HEK293 (cell line): ENCODE measurements around the gene CD40.

Source experiments
- KLF16 ChIP-seq: fragments of 450-650 bp; formaldehyde crosslinking; IDR thresholded peaks from 2 replicates; pipeline ENCODE4 v1.5.1; 2017; ENCODE audit warnings: missing biosample characterization, missing genetic modification characterization
- SETDB1 ChIP-seq: IDR thresholded peaks from one replicate; pipeline ENCODE4 v1.6.1; 2017; ENCODE audit warnings: mild to moderate bottlenecking, low read length, moderate library complexity, mixed read lengths; ENCODE audit not compliant: insufficient read length
- TCF7L2 ChIP-seq: IDR thresholded peaks from 2 replicates; pipeline ENCODE4 v1.6.1; 2011; ENCODE audit warnings: low read depth, mild to moderate bottlenecking, inconsistent platforms, low read length, moderate library complexity, borderline replicate concordance
- TRIM28 ChIP-seq: IDR thresholded peaks from 2 replicates; pipeline ENCODE4 v1.6.1; 2011; ENCODE audit warnings: low read length, control low read depth, borderline replicate concordance
- ZBTB20 ChIP-seq: fragments of 450-650 bp; formaldehyde crosslinking; IDR thresholded peaks from 2 replicates; pipeline ENCODE4 v1.5.1; 2016; ENCODE audit warnings: missing biosample characterization, missing genetic modification characterization
- ZBTB7A ChIP-seq: fragments of 450-650 bp; formaldehyde crosslinking; IDR thresholded peaks from 2 replicates; pipeline ENCODE4 v1.5.1; 2016; ENCODE audit warnings: low read depth, missing biosample characterization, missing genetic modification characterization
- ZFP3 ChIP-seq: fragments of 450-650 bp; formaldehyde crosslinking; IDR thresholded peaks from 2 replicates; pipeline ENCODE4 v1.5.1; 2016; ENCODE audit warnings: low read depth, missing biosample characterization, missing genetic modification characterization
- ZNF155 ChIP-seq: fragments of 450-650 bp; formaldehyde crosslinking; IDR thresholded peaks from 2 replicates; pipeline ENCODE4 v1.5.1; 2016; ENCODE audit warnings: missing biosample characterization, missing genetic modification characterization
- ZNF174 ChIP-seq: fragments of 450-650 bp; formaldehyde crosslinking; IDR thresholded peaks from 2 replicates; pipeline ENCODE4 v1.5.0; 2017; ENCODE audit warnings: missing biosample characterization, mild to moderate bottlenecking, missing genetic modification characterization
- ZNF214 ChIP-seq: fragments of 450-650 bp; formaldehyde crosslinking; IDR thresholded peaks from 2 replicates; pipeline ENCODE4 v1.5.1; 2017; ENCODE audit warnings: missing biosample characterization, mild to moderate bottlenecking, missing genetic modification characterization, borderline replicate concordance
- ZNF223 ChIP-seq: fragments of 450-650 bp; formaldehyde crosslinking; IDR thresholded peaks from 2 replicates; pipeline ENCODE4 v1.5.1; 2016; ENCODE audit warnings: missing biosample characterization, missing genetic modification characterization
- ZNF292 ChIP-seq: fragments of 450-650 bp; formaldehyde crosslinking; IDR thresholded peaks from 2 replicates; pipeline ENCODE4 v1.5.1; 2016; ENCODE audit warnings: low read depth, missing biosample characterization, missing genetic modification characterization, borderline replicate concordance
- ZNF324 ChIP-seq: fragments of 450-650 bp; formaldehyde crosslinking; IDR thresholded peaks from 2 replicates; pipeline ENCODE4 v1.5.1; 2016; ENCODE audit warnings: missing biosample characterization, missing genetic modification characterization
- ZNF350 ChIP-seq: fragments of 450-650 bp; formaldehyde crosslinking; IDR thresholded peaks from 2 replicates; pipeline ENCODE4 v1.5.0; 2017; ENCODE audit warnings: missing biosample characterization, mild to moderate bottlenecking, missing genetic modification characterization
- ZNF37A ChIP-seq: fragments of 450-650 bp; IDR thresholded peaks from 2 replicates; pipeline ENCODE4 v1.5.1; 2018; ENCODE audit warnings: missing biosample characterization, missing genetic modification characterization
- ZNF391 ChIP-seq: fragments of 450-650 bp; formaldehyde crosslinking; IDR thresholded peaks from 2 replicates; pipeline ENCODE4 v1.5.1; 2016; ENCODE audit warnings: low read depth, missing biosample characterization, missing genetic modification characterization, borderline replicate concordance
- ZNF544 ChIP-seq: fragments of 450-650 bp; formaldehyde crosslinking; IDR thresholded peaks from 2 replicates; pipeline ENCODE4 v1.5.0; 2017; ENCODE audit warnings: missing biosample characterization, missing genetic modification characterization
- ZNF555 ChIP-seq: fragments of 450-650 bp; formaldehyde crosslinking; conservative IDR thresholded peaks from 2 replicates; pipeline ENCODE4 v1.5.1; 2017; ENCODE audit warnings: missing biosample characterization, mild to moderate bottlenecking, missing genetic modification characterization, inconsistent platforms
- ZNF558 ChIP-seq: fragments of 450-650 bp; formaldehyde crosslinking; IDR thresholded peaks from 2 replicates; pipeline ENCODE4 v1.5.1; 2016; ENCODE audit warnings: missing biosample characterization, missing genetic modification characterization
- ZNF571 ChIP-seq: fragments of 450-650 bp; formaldehyde crosslinking; IDR thresholded peaks from 2 replicates; pipeline ENCODE4 v1.5.0; 2017; ENCODE audit warnings: missing biosample characterization, missing genetic modification characterization
- ZNF610 ChIP-seq: fragments of 450-650 bp; formaldehyde crosslinking; IDR thresholded peaks from 2 replicates; pipeline ENCODE4 v1.5.1; 2016; ENCODE audit warnings: missing biosample characterization, missing genetic modification characterization, borderline replicate concordance
- ZNF623 ChIP-seq: fragments of 450-650 bp; formaldehyde crosslinking; IDR thresholded peaks from 2 replicates; pipeline ENCODE4 v1.5.1; 2016; ENCODE audit warnings: missing biosample characterization, missing genetic modification characterization
- ZNF707 ChIP-seq: fragments of 450-650 bp; formaldehyde crosslinking; IDR thresholded peaks from 2 replicates; pipeline ENCODE4 v1.5.1; 2016; ENCODE audit warnings: missing biosample characterization, missing genetic modification characterization
- ZNF837 ChIP-seq: fragments of 450-650 bp; formaldehyde crosslinking; IDR thresholded peaks from 2 replicates; pipeline ENCODE4 v1.5.1; 2016; ENCODE audit warnings: missing biosample characterization, missing genetic modification characterization
- ZNF843 ChIP-seq: fragments of 450-650 bp; formaldehyde crosslinking; IDR thresholded peaks from 2 replicates; pipeline ENCODE4 v1.5.1; 2016; ENCODE audit warnings: missing biosample characterization, missing genetic modification characterization
- TF ChIP-seq, protein P1 (sequence below): fragments of 450-650 bp; formaldehyde crosslinking; IDR thresholded peaks from 2 replicates; pipeline ENCODE4 v1.5.0; 2017; ENCODE audit warnings: missing biosample characterization, missing genetic modification characterization, borderline replicate concordance
- TF ChIP-seq, protein P2 (sequence below): fragments of 450-650 bp; formaldehyde crosslinking; IDR thresholded peaks from 2 replicates; pipeline ENCODE4 v1.5.1; 2016; ENCODE audit warnings: missing biosample characterization, missing genetic modification characterization
- TF ChIP-seq, protein P3 (sequence below): fragments of 450-650 bp; formaldehyde crosslinking; conservative IDR thresholded peaks from 2 replicates; pipeline ENCODE4 v1.5.1; 2016; ENCODE audit warnings: low read depth, missing biosample characterization, missing genetic modification characterization
- TF ChIP-seq, protein P4 (sequence below): fragments of 450-650 bp; formaldehyde crosslinking; optimal IDR thresholded peaks from 2 replicates; pipeline ENCODE3; 2016; ENCODE audit warnings: missing biosample characterization, mild to moderate bottlenecking, missing genetic modification characterization

CD40 gene

DNA sequence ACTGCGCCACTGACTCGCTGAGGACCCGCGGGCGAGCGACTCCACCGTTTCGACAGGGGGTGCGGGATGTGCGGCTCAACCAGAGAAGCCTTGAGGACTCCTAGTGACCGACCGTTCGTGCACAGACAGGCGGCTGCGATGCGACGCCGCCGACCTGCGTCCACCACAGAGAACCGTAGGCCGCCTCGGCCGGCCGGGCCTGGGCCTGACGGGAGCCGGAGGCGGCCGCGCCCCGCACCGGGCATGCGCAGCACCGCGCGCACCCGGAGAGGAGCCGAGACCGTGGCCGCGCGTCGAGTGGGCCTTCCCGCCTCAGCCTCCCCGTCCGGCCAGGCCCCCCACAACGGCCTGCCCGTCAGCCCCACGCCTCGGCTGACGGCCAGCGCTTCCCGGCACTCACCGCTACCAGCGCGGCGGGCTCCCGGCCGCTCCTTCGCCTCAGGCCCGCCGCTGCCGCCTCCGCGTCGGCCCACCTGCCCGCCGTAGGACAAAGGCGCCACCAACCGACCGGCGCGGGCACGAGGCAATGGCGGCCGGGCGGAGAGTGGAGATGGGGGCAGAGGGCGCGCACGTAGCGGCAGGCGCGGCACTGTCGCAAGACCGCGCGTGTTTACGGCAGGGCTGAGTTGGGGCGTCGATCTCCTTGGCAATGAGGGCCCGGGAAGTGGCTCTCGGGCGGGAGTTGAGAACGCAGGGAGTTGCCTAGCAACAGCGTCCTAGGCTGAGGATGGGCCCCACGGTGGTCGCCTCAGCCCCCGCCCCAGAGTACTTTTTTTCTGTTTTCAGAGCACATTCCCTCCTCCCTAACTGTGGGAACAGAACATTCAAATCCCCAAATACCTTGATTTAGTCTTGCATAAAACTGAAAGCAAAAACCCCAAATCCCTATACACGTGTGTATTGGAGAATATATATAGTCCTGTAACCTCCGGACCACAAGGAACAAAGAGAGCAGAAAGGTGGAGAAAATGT lies 28.4 kb upstream of the CD40 start, which contains the start of gene NCOA5 (continued):
- TF ChIP-seq ZBTB7A = no peak
- no peak for TF ChIP-seq ZNF837 (tag by site-specific recombination)
- TF ChIP-seq TRIM28 = no peak
- TF ChIP-seq ZNF37A = 0 out of 2 replicates have a peak, but pooled peaks have one; percentile 29
- TF ChIP-seq, protein P1, sequence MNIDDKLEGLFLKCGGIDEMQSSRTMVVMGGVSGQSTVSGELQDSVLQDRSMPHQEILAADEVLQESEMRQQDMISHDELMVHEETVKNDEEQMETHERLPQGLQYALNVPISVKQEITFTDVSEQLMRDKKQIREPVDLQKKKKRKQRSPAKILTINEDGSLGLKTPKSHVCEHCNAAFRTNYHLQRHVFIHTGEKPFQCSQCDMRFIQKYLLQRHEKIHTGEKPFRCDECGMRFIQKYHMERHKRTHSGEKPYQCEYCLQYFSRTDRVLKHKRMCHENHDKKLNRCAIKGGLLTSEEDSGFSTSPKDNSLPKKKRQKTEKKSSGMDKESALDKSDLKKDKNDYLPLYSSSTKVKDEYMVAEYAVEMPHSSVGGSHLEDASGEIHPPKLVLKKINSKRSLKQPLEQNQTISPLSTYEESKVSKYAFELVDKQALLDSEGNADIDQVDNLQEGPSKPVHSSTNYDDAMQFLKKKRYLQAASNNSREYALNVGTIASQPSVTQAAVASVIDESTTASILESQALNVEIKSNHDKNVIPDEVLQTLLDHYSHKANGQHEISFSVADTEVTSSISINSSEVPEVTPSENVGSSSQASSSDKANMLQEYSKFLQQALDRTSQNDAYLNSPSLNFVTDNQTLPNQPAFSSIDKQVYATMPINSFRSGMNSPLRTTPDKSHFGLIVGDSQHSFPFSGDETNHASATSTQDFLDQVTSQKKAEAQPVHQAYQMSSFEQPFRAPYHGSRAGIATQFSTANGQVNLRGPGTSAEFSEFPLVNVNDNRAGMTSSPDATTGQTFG (tag by site-specific recombination) = no peak
- no peak for TF ChIP-seq ZNF843 (tag by site-specific recombination)
- peak; percentile 62; the same call in 1 of the 2 replicates for TF ChIP-seq ZNF174 (tag by site-specific recombination)
- TF ChIP-seq ZNF558 (tag by site-specific recombination) = no peak
- no peak for TF ChIP-seq ZNF555
- TF ChIP-seq ZNF544 = no peak
- TF ChIP-seq, protein P2, sequence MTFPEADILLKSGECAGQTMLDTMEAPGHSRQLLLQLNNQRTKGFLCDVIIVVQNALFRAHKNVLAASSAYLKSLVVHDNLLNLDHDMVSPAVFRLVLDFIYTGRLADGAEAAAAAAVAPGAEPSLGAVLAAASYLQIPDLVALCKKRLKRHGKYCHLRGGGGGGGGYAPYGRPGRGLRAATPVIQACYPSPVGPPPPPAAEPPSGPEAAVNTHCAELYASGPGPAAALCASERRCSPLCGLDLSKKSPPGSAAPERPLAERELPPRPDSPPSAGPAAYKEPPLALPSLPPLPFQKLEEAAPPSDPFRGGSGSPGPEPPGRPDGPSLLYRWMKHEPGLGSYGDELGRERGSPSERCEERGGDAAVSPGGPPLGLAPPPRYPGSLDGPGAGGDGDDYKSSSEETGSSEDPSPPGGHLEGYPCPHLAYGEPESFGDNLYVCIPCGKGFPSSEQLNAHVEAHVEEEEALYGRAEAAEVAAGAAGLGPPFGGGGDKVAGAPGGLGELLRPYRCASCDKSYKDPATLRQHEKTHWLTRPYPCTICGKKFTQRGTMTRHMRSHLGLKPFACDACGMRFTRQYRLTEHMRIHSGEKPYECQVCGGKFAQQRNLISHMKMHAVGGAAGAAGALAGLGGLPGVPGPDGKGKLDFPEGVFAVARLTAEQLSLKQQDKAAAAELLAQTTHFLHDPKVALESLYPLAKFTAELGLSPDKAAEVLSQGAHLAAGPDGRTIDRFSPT (tag by site-specific recombination) = peak; percentile 79
- no peak for TF ChIP-seq ZNF324 (tag by site-specific recombination)
- TF ChIP-seq ZNF223 = no peak
- no peak for TF ChIP-seq ZFP3 (tag by site-specific recombination)
- TF ChIP-seq, protein P3, sequence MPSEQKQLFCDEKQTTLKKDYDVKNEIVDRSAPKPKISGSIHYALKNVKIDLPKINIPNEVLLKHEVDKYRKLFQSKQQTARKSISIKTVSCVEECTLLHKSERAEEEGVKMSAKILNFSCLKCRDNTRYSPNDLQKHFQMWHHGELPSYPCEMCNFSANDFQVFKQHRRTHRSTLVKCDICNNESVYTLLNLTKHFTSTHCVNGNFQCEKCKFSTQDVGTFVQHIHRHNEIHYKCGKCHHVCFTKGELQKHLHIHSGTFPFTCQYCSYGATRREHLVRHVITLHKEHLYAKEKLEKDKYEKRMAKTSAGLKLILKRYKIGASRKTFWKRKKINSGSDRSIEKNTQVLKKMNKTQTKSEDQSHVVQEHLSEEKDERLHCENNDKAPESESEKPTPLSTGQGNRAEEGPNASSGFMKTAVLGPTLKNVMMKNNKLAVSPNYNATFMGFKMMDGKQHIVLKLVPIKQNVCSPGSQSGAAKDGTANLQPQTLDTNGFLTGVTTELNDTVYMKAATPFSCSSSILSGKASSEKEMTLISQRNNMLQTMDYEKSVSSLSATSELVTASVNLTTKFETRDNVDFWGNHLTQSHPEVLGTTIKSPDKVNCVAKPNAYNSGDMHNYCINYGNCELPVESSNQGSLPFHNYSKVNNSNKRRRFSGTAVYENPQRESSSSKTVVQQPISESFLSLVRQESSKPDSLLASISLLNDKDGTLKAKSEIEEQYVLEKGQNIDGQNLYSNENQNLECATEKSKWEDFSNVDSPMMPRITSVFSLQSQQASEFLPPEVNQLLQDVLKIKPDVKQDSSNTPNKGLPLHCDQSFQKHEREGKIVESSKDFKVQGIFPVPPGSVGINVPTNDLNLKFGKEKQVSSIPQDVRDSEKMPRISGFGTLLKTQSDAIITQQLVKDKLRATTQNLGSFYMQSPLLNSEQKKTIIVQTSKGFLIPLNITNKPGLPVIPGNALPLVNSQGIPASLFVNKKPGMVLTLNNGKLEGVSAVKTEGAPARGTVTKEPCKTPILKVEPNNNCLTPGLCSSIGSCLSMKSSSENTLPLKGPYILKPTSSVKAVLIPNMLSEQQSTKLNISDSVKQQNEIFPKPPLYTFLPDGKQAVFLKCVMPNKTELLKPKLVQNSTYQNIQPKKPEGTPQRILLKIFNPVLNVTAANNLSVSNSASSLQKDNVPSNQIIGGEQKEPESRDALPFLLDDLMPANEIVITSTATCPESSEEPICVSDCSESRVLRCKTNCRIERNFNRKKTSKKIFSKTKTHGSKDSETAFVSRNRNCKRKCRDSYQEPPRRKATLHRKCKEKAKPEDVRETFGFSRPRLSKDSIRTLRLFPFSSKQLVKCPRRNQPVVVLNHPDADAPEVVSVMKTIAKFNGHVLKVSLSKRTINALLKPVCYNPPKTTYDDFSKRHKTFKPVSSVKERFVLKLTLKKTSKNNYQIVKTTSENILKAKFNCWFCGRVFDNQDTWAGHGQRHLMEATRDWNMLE = no peak
- no peak for TF ChIP-seq ZNF610
- TF ChIP-seq ZNF214 (tag by site-specific recombination) = no peak
- TF ChIP-seq ZNF292 (tag by site-specific recombination) = no peak
- no peak for TF ChIP-seq ZNF155 (tag by site-specific recombination)
- TF ChIP-seq, protein P4, sequence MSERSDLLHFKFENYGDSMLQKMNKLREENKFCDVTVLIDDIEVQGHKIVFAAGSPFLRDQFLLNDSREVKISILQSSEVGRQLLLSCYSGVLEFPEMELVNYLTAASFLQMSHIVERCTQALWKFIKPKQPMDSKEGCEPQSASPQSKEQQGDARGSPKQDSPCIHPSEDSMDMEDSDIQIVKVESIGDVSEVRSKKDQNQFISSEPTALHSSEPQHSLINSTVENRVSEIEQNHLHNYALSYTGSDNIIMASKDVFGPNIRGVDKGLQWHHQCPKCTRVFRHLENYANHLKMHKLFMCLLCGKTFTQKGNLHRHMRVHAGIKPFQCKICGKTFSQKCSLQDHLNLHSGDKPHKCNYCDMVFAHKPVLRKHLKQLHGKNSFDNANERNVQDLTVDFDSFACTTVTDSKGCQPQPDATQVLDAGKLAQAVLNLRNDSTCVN (tag by site-specific recombination) = peak; percentile 95
- peak; percentile 31 for TF ChIP-seq KLF16 (tag by site-specific recombination)
- no peak for TF ChIP-seq ZNF571 (tag by site-specific recombination)
- TF ChIP-seq ZNF391 (tag by site-specific recombination) = peak; percentile 24; the same call in 1 of the 2 replicates
- no peak for TF ChIP-seq TCF7L2
- TF ChIP-seq ZNF623 (tag by site-specific recombination) = no peak
- no peak for TF ChIP-seq SETDB1
- TF ChIP-seq ZBTB20 (tag by site-specific recombination) = peak; percentile 83
- no peak for TF ChIP-seq ZNF350 (tag by site-specific recombination)
- no peak for TF ChIP-seq ZNF707
